Stimulated activated CD4-positive, alpha-beta T cell treated with anti-CD3 and anti-CD28 coated beads, Interleukin-4, amount 100 ng/mL, for 48 hours (primary cell): ENCODE data around the gene FGFR2.
"Not testable (repeated sequence)": the region's sequence is repeated elsewhere in the genome, so short reads cannot be mapped to it uniquely, and the experiment has no call there.

ENCODE experiments used
- DNase-seq, 2 donors: peaks; one replicate each; pipeline ENCODE4 v3.0.0-alpha.2; 2020; ENCODE audit warnings: low read depth in 2 of 2

Gene FGFR2

GRCh38 chr10:121524157-121524817, 74.0 kb downstream of the FGFR2 start:
- no peak for DNase-seq

GRCh38 chr10:121522831-121523230, 75.4 kb downstream of the FGFR2 start:
- DNase-seq = no peak

GRCh38 chr10:121521794-121522556, 76.3 kb downstream of the FGFR2 start:
- no peak for DNase-seq

GRCh38 chr10:121520526-121520925, 77.7 kb downstream of the FGFR2 start:
- DNase-seq = not testable (repeated sequence)

- DNase-seq = no peak
Observed at GRCh38 chr10:121519901-121520493, 78.2 kb downstream of the FGFR2 start.

GRCh38 chr10:121519411-121519810, 78.8 kb downstream of the FGFR2 start:
- no peak for DNase-seq

- DNase-seq = no peak
Observed at GRCh38 chr10:121518333-121518732, 79.9 kb downstream of the FGFR2 start.

GRCh38 chr10:121516093-121516865, 82.0 kb downstream of the FGFR2 start:
- no peak for DNase-seq

GRCh38 chr10:121514141-121514865, 83.9 kb downstream of the FGFR2 start:
- DNase-seq = no peak

GRCh38 chr10:121511943-121512342, 86.3 kb downstream of the FGFR2 start:
- no peak for DNase-seq

- DNase-seq = no peak
Observed at GRCh38 chr10:121511460-121511859, 86.8 kb downstream of the FGFR2 start.

- DNase-seq = no peak
Observed at GRCh38 chr10:121510201-121510771, 88.0 kb downstream of the FGFR2 start.

GRCh38 chr10:121509796-121510195, 88.4 kb downstream of the FGFR2 start:
- no peak for DNase-seq

- DNase-seq = no peak
Observed at GRCh38 chr10:121509112-121509511, 89.1 kb downstream of the FGFR2 start.

GRCh38 chr10:121503587-121504051, 94.6 kb downstream of the FGFR2 start:
- DNase-seq = no peak

GRCh38 chr10:121501796-121502195, 96.4 kb downstream of the FGFR2 start:
- no peak for DNase-seq

- no peak for DNase-seq
Observed at GRCh38 chr10:121500701-121501332, 97.4 kb downstream of the FGFR2 start.

GRCh38 chr10:121497513-121498470, 100.5 kb downstream of the FGFR2 start:
- no peak for DNase-seq

- no peak for DNase-seq
Observed at GRCh38 chr10:121495719-121496118, 102.5 kb downstream of the FGFR2 start.
